HG03066 (cell line): ENCODE results near the gene TPO.
"Not testable (repeated sequence)": the region's sequence is repeated elsewhere in the genome, so short reads cannot be mapped to it uniquely, and the experiment has no call there.

Experiments used
- ATAC-seq: cut with Tn5 transposase; IDR thresholded peaks from one replicate; pipeline ENCODE4 v1.9.1; 2021; ENCODE audit warnings: low read depth; ENCODE audit not compliant: unreplicated experiment

Gene TPO

GRCh38 chr2:1481406-1482252, 68.4 kb downstream of the TPO start:
- no peak for ATAC-seq

- no peak for ATAC-seq
Observed at GRCh38 chr2:1482253-1482675, 69.0 kb downstream of the TPO start.

- ATAC-seq = no peak
Observed at GRCh38 chr2:1482981-1483380, 69.7 kb downstream of the TPO start.

- ATAC-seq = no peak
Observed at GRCh38 chr2:1483551-1483950, 70.3 kb downstream of the TPO start.

- ATAC-seq = no peak
Observed at GRCh38 chr2:1484131-1484884, 71.0 kb downstream of the TPO start.

DNA sequence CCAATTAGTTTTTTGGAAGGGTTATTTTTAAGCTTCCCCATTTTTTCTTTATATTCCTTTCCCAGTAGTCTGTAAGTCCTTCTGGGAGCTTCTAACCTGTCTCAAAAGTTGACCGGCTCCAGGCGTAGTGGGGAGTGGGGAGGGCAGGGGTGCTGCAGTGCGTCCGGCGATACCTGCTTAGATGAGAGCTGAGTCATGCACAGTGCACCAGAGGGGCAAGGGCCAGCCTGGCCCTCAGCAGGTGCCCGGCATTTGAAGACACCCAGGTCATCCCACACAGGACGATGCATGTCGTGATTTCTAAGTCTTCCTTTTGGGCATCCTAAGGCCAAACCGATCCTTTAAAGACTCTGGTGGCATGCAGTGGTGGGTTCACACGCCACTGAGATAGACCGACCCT, 73.4 kb downstream of the TPO start:
- ATAC-seq = no peak

- ATAC-seq = no peak
Observed at GRCh38 chr2:1487758-1488157, 74.5 kb downstream of the TPO start.

DNA sequence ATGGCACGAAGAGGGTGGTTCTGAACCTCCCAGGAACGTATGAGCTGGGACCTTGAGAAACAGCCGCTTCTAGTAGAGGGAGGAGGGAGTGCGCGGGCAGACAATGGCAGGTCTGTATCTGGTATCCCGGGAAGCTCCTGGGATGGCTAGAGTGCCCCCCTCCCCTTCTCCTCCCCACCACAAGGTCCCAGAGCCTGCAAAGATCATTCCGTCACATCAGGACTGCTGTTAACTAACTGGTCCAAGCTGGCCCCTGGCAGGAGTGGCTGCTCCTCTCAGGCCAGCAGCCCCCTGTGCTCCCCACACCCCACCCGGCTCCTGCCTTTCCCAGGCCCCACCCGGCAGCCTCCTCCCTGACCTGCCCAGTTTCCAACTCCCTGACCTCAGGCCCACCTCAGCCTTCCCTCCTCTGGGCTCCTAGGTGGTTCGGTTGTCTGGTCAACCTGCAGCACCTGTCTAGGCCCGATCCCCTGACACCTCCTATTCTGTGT, 75.0 kb downstream of the TPO start:
- ATAC-seq = no peak

DNA sequence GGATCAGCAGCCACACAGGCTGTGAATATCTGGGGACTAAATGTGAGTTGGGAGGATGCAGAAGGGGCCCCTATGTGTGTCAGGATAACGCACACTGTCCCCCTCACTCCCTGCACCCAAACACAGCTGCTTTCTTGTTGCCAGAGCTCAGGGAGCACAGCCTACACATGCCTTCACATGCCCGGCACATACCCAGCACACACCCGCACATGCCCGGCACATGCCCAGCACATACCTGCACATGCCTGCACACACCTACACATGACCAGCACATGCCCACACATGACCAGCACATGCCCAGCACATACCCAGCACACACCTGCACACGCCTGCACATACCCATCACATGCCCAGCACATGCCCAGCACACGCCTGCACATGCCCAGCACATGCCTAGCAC, 75.6 kb downstream of the TPO start:
- no peak for ATAC-seq

GRCh38 chr2:1489486-1489885, 76.2 kb downstream of the TPO start:
- ATAC-seq = no peak

DNA sequence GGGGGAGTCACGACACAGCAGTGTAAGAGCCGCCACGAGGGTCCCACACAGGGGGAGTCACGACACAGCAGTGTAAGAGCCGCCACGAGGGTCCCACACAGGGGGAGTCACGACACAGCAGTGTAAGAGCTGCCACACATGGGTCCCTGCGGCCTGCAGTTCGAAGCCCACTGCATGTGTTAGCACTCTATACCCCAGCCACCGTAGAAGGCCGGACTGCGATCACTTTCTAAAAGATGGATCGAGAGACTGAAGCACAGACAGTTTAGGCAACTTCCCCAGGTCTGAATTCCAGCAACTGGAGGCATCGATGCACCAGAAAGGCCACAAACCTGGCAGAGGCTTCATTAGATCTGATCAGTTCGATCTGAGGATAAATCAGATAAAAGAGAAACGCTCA, 77.1 kb downstream of the TPO start:
- ATAC-seq = not testable (repeated sequence)

- ATAC-seq = no peak
Observed at GRCh38 chr2:1491751-1492150, 78.5 kb downstream of the TPO start.

GRCh38 chr2:1492231-1492630, 79.0 kb downstream of the TPO start:
- ATAC-seq = not testable (repeated sequence)

GRCh38 chr2:1492711-1493430, 79.6 kb downstream of the TPO start:
- no peak for ATAC-seq

GRCh38 chr2:1493431-1494126, 80.3 kb downstream of the TPO start:
- no peak for ATAC-seq

- no peak for ATAC-seq
Observed at GRCh38 chr2:1494257-1494656, 81.0 kb downstream of the TPO start.

GRCh38 chr2:1494906-1495305, 81.6 kb downstream of the TPO start:
- no peak for ATAC-seq

DNA sequence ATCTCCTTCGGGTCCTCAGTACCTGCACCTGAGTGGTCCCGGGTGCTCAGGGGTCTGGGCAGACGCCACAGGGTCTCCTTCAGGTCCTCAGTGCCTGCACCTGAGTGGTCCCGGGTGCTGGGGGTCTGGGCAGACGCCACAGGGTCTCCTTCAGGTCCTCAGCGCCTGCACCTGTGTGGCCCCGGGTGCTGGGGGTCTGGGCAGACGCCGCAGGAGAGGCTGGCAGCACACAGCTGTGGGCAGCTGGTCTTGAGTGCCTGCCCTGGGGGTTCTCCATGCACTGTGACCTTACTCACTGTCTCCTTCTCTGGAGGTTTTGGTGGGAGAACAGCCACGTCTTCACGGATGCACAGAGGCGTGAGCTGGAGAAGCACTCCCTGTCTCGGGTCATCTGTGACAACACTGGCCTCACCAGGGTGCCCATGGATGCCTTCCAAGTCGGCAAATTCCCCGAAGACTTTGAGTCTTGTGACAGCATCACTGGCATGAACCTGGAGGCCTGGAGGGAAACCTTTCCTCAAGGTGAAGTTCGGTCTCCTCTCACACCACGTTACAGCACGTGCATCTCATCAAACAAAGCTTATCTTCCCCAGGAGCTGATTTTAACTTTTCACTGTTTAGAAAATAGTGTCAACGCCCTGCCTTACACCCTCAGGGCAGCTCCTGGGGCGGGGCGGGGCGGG, 82.6 kb downstream of the TPO start:
- ATAC-seq = no peak

GRCh38 chr2:1496359-1496821, 83.1 kb downstream of the TPO start:
- ATAC-seq = no peak

- ATAC-seq = no peak
Observed at GRCh38 chr2:1497122-1497611, 83.9 kb downstream of the TPO start.
